ENCODE results near the gene DLGAP1.
"Not testable (repeated sequence)": the region's sequence is repeated elsewhere in the genome, so short reads cannot be mapped to it uniquely, and the experiment has no call there.

The DLGAP1 gene

GRCh38 chr18:4455113-4455811, at the start of gene DLGAP1:
DLGAP1 (minus strand) TSS chr18:4455307.
- no peak for DNase-seq (ENCODE audit: low spot score)

GRCh38 chr18:4494703-4495284, 39.7 kb upstream of the DLGAP1 start:
- DNase-seq (ENCODE audit: low spot score) = not testable (repeated sequence)

GRCh38 chr18:4468511-4468910, 13.4 kb upstream of the DLGAP1 start:
- no peak for DNase-seq (ENCODE audit: low spot score)

- no peak for DNase-seq (ENCODE audit: low spot score)
Measured at GRCh38 chr18:4454537-4455112, 482 bp downstream of the DLGAP1 start.

GRCh38 chr18:4453874-4454536, 1.1 kb downstream of the DLGAP1 start:
- no peak for DNase-seq (ENCODE audit: low spot score)

- DNase-seq (ENCODE audit: low spot score) = no peak
Measured at GRCh38 chr18:4453567-4453873, 1.6 kb downstream of the DLGAP1 start.

- no peak for DNase-seq (ENCODE audit: low spot score)
Measured at GRCh38 chr18:4450065-4450658, 4.9 kb downstream of the DLGAP1 start.

- no peak for DNase-seq (ENCODE audit: low spot score)
Measured at GRCh38 chr18:4445902-4446301, 9.2 kb downstream of the DLGAP1 start.

GRCh38 chr18:4444306-4444705, 10.8 kb downstream of the DLGAP1 start:
- peak; percentile 14 for DNase-seq (ENCODE audit: low spot score)

- no peak for DNase-seq (ENCODE audit: low spot score)
Measured at GRCh38 chr18:4441098-4441497, 14.0 kb downstream of the DLGAP1 start.

- no peak for DNase-seq (ENCODE audit: low spot score)
Measured at GRCh38 chr18:4438938-4439337, 16.2 kb downstream of the DLGAP1 start.

GRCh38 chr18:4433717-4434116, 21.4 kb downstream of the DLGAP1 start:
- DNase-seq (ENCODE audit: low spot score) = no peak

- DNase-seq (ENCODE audit: low spot score) = no peak
Measured at GRCh38 chr18:4430836-4431235, 24.3 kb downstream of the DLGAP1 start.

- DNase-seq (ENCODE audit: low spot score) = no peak
Measured at GRCh38 chr18:4417714-4418113, 37.4 kb downstream of the DLGAP1 start.

GRCh38 chr18:4416976-4417375, 38.1 kb downstream of the DLGAP1 start:
- no peak for DNase-seq (ENCODE audit: low spot score)

- DNase-seq (ENCODE audit: low spot score) = no peak
Measured at GRCh38 chr18:4412286-4412685, 42.8 kb downstream of the DLGAP1 start.

- DNase-seq (ENCODE audit: low spot score) = no peak
Measured at GRCh38 chr18:4406856-4407255, 48.3 kb downstream of the DLGAP1 start.

GRCh38 chr18:4405965-4406364, 49.1 kb downstream of the DLGAP1 start:
- DNase-seq (ENCODE audit: low spot score) = no peak

- no peak for DNase-seq (ENCODE audit: low spot score)
Measured at GRCh38 chr18:4403836-4404235, 51.3 kb downstream of the DLGAP1 start.

GRCh38 chr18:4400911-4401310, 54.2 kb downstream of the DLGAP1 start:
- DNase-seq (ENCODE audit: low spot score) = no peak

GRCh38 chr18:4399929-4400328, 55.2 kb downstream of the DLGAP1 start:
- no peak for DNase-seq (ENCODE audit: low spot score)

GRCh38 chr18:4394700-4395099, 60.4 kb downstream of the DLGAP1 start:
- DNase-seq (ENCODE audit: low spot score) = no peak

- DNase-seq (ENCODE audit: low spot score) = no peak
Measured at GRCh38 chr18:4391859-4392258, 63.2 kb downstream of the DLGAP1 start.

Data from HuH-7 (cell line).